Large intestine (tissue), 3 donors: ENCODE measurements around the gene RC3H1. TPM values are rescaled to one million over a fixed set of nuclear protein-coding genes. Genes with fewer than 3 reads are reported as not detected.
"Not testable (repeated sequence)": the region's sequence is repeated elsewhere in the genome, so short reads cannot be mapped to it uniquely, and the experiment has no call there.

ENCODE experiments used
- DNase-seq, 2 donors: peaks; one replicate each; pipeline versions ENCODE4 v3.0.0 to v3.0.0-alpha.2; 2013
- H3K27ac ChIP-seq: one replicate; pipeline ENCODE4 v1.5.1; 2013; ENCODE audit warnings: low read length
- H3K27me3 ChIP-seq: 2 replicates; pipeline ENCODE4 v1.6.1; 2013; ENCODE audit warnings: low read length; ENCODE audit not compliant: control insufficient read depth, insufficient read depth
- H3K36me3 ChIP-seq: 2 replicates; pipeline ENCODE4 v1.6.1; 2013; ENCODE audit warnings: low read length; ENCODE audit not compliant: control insufficient read depth, insufficient read depth
- H3K4me1 ChIP-seq: one replicate; pipeline ENCODE4 v1.6.1; 2013; ENCODE audit warnings: low read length; ENCODE audit not compliant: control insufficient read depth, insufficient read depth
- H3K4me3 ChIP-seq: one replicate; pipeline ENCODE4 v1.5.1; 2013; ENCODE audit warnings: low read length
- H3K9me3 ChIP-seq: one replicate; pipeline ENCODE4 v1.6.1; 2013; ENCODE audit warnings: mild to moderate bottlenecking, low read depth, low read length, moderate library complexity; ENCODE audit not compliant: control insufficient read depth
- WGBS: methylation state at CpG from one replicate; pipeline ENCODE4 v1.1.5; 2013; ENCODE audit warnings: low lambda C conversion rate; ENCODE audit not compliant: insufficient coverage; 5-methylcytosine and 5-hydroxymethylcytosine counted together
- polyA plus RNA-seq: library from polyadenylated mRNA; unstranded; fragments of 120-200 nt; gene quantifications from one replicate; pipeline ENCODE4 v1.2.1, GENCODE V29; 2013

Gene RC3H1
- polyA plus RNA-seq, 1 donor, result 12.8 TPM

DNA sequence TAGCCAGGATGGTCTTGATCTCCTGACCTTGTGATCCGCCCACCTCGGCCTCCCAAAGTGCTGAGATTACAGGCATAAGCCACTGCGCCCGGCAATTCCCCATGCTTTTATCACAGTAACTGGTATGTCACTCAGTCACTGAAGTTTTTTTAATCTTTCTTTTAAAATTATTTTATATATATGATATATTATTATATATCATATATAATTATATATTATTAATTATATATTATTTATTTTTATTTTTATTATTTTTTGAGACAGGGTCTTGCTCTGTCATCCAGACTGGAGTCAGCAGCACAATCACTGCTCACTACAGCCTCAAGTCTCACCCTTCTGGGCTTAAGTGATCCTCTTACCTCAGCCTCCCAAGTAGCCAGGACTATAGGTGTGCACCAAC lies 18.3 kb downstream of the RC3H1 start:
- Histone ChIP-seq H3K4me1 (no peaks in the 10 kb centered on the region), H3K4me3 (no peak overlapping the region), H3K27ac (no peak overlapping the region), H3K27me3 (no peaks in the 10 kb centered on the region), H3K36me3 (peaks cover 6% of the 10 kb centered on the region), H3K9me3 (no peaks in the 10 kb centered on the region)
- DNase-seq, result no peak
- WGBS, result no CpG with 5 or more reads among the region's 4 CpGs

DNA sequence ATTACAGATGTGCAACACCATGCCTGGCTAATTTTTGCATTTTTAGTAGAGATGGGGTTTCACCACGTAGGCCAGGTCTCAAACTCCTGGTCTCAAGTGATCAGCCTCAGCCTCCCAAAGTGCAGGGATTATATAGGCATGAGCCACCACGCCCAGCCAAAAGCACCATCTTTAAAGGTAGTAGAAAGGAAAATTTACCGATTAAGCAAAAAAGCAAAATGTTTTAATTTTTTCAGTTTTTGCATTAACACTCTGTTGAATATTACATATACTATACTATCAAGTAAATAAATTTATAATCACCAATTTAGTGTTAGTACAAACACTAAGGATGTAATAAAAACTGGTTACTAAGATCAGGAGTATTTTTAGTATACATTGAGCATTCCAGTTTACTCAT lies 20.6 kb downstream of the RC3H1 start:
- DNase-seq, result no peak
- no peak overlapping the region for H3K4me3 ChIP-seq
- H3K27ac ChIP-seq, result no peak overlapping the region
- 100% methylated on average over 2 of the region's 3 CpGs for WGBS
- no peaks in the 10 kb centered on the region for H3K27me3 ChIP-seq
- H3K36me3 ChIP-seq, result peaks cover 12% of the 10 kb centered on the region
- no peaks in the 10 kb centered on the region for H3K4me1 ChIP-seq
- H3K9me3 ChIP-seq, result no peaks in the 10 kb centered on the region

DNA sequence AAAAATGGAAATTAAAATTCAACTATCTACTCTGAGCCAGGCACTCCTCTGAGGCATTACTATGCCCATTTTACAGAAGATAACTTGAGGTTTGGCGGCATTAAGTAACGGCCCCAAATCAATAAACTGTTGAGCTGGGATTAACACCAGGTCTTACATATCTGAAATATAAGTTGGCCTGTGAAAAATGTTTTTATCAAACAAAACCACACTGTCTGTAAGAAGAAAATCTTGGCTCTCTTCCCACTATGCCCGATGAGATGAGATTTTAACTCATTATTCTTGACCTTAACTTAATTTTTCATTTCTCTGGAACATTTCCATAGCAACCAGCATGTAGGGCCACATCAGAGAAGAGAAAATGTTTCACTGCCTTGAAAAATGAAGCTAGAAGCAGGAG lies 21.8 kb downstream of the RC3H1 start:
- no peak for DNase-seq
- no peaks in the 10 kb centered on the region for H3K27me3 ChIP-seq
- 60% methylated on average over 1 of the region's 3 CpGs for WGBS
- H3K9me3 ChIP-seq, result no peaks in the 10 kb centered on the region
- H3K36me3 ChIP-seq, result peaks cover 14% of the 10 kb centered on the region
- H3K27ac ChIP-seq, result no peak overlapping the region
- H3K4me1 ChIP-seq, result no peaks in the 10 kb centered on the region
- no peak overlapping the region for H3K4me3 ChIP-seq

DNA sequence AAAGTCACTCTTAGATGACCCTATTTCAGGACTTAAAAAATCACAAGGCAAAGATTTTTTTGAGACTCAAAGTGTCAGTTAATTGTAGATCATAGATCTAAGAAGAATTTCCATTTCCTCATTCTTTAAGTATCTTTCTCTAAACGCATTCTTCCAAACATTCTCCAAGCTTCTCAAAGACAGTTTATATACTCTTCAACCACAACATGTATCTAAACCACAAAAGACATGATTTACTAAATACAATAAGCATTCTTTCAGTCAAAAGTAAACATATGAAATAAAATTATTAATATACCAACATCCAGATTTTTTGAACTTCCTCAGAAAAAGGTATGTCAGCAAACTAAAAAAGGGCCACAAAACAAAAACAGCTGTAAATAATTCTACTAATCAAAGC lies 24.4 kb downstream of the RC3H1 start:
- H3K27me3 ChIP-seq, result no peaks in the 10 kb centered on the region

DNA sequence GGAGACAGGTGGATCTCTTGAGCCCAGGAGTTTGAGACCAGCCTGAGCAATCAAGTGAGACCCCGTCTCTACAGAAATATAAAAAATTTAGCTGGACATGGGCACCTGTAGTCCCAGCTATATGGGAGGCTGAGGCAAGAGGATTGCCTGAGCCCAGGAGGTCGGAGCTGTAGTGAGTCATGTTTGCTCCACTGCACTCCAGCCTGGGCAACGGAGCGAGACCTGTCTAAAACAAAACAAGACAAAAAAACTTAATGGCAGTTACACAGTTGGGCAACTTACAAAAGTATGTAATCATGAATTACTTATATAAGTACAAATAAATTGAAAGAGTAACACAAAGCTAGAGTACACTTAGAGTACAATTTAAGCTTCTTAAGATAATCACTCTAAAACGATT lies 25.2 kb downstream of the RC3H1 start:
- no peaks in the 10 kb centered on the region for H3K9me3 ChIP-seq
- H3K27me3 ChIP-seq, result no peaks in the 10 kb centered on the region
- WGBS, result no CpG with 5 or more reads among the region's 5 CpGs
- DNase-seq, result no peak
- H3K27ac ChIP-seq, result no peak overlapping the region
- H3K36me3 ChIP-seq, result peaks cover 27% of the 10 kb centered on the region
- H3K4me1 ChIP-seq, result no peaks in the 10 kb centered on the region
- H3K4me3 ChIP-seq, result no peak overlapping the region

More for the DNA sequence above, 24.4 kb downstream of the RC3H1 start:
- Histone ChIP-seq H3K4me1 (no peaks in the 10 kb centered on the region), H3K4me3 (no peak overlapping the region), H3K36me3 (peaks cover 19% of the 10 kb centered on the region), H3K9me3 (no peaks in the 10 kb centered on the region), H3K27ac (no peak overlapping the region)
- no peak for DNase-seq
- 63% methylated on average over 1 of the region's 1 CpG for WGBS

DNA sequence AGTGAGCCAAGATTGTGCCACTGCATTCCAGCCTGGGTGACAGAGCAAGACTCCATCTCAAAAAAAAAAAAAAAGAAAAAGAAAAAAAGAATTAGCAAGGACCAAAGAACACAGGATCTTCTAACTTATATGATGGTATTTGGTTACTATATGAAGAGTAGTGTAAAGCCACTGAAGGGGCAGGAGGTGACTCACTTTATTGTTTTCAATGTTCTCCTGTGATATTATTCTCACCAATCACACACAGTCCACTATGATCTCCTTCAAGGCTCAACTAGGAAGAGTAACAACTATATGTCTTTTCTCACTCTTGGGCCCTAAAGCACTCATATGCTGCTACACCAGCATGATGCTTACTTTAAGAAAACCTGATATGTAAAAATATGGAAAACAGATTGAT lies 26.7 kb downstream of the RC3H1 start:
- H3K27ac ChIP-seq, result no peak overlapping the region
- DNase-seq, result no peak

DNA sequence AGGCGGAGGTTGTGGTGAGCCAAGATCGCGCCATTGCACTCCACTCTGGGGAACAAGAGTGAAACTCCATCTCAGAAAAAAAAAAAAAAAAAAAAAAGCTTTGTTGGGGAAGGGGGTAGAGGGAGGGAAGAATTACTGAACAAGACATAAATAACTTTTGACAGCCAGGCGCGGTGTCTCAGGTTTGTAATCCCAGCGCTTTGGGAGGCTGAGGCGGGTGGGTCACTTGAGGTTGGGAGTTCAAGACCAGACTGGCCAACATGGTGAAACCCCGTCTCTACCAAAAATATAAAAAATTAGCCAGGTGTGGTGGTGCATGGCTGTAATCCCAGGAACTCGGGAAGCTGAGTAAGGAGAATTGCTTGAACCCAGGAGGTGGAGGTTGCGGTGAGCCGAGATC lies 28.2 kb downstream of the RC3H1 start:
- H3K36me3 ChIP-seq, result peaks cover 39% of the 10 kb centered on the region
- H3K9me3 ChIP-seq, H3K27ac ChIP-seq, H3K27me3 ChIP-seq, DNase-seq, H3K4me1 ChIP-seq, H3K4me3 ChIP-seq: not testable (repeated sequence)
- WGBS, result 100% methylated on average over 1 of the region's 11 CpGs

More for the DNA sequence above, 26.7 kb downstream of the RC3H1 start:
- Histone ChIP-seq H3K9me3 (no peaks in the 10 kb centered on the region), H3K27me3 (no peaks in the 10 kb centered on the region), H3K4me3 (no peak overlapping the region), H3K4me1 (no peaks in the 10 kb centered on the region), H3K36me3 (peaks cover 34% of the 10 kb centered on the region)

DNA sequence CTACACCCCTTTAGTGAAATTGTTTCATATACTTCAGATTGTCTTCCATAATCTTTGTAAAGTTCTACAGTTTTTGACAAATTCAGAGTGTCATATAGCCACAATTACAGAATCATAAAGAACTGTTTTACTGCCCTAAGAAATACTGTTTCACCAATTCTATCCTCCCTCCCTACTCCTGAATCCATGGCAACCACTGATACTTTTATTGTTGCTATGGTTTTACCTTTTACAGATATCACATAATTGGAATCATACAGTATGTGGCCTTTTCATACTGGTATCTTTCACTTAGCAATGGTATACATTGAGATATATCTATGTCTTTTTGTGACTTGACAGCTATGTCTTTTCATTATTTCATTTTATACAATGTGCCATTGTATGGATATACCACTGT lies 34.1 kb downstream of the RC3H1 start:
- Histone ChIP-seq H3K4me1 (no peaks in the 10 kb centered on the region), H3K4me3 (no peak overlapping the region), H3K27ac (no peak overlapping the region), H3K9me3 (no peaks in the 10 kb centered on the region), H3K36me3 (peaks cover 39% of the 10 kb centered on the region), H3K27me3 (no peaks in the 10 kb centered on the region)
- no peak for DNase-seq

DNA sequence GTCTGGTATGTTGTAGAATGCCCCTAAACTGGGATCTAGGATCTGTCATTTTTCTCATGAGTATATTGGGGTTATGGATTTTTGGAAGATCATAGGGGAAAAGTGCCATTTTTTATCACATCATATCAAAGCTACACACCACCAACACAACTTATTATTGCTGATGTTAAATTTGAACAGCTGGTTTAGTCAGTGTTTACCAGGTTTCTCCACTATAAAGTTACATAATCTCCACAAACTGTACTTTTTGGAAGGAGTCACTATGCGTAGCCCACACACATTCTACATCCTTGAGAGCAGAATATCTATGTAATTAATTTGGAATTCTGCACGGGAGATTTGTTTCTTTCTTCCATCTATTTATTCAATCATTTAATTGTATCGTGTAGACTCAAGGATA lies 35.2 kb downstream of the RC3H1 start:
- Histone ChIP-seq H3K4me3 (no peak overlapping the region), H3K27ac (no peak overlapping the region), H3K9me3 (no peaks in the 10 kb centered on the region), H3K4me1 (no peaks in the 10 kb centered on the region), H3K36me3 (peaks cover 36% of the 10 kb centered on the region), H3K27me3 (no peaks in the 10 kb centered on the region)
- no peak for DNase-seq
- WGBS, result 78% methylated on average over 2 of the region's 3 CpGs

DNA sequence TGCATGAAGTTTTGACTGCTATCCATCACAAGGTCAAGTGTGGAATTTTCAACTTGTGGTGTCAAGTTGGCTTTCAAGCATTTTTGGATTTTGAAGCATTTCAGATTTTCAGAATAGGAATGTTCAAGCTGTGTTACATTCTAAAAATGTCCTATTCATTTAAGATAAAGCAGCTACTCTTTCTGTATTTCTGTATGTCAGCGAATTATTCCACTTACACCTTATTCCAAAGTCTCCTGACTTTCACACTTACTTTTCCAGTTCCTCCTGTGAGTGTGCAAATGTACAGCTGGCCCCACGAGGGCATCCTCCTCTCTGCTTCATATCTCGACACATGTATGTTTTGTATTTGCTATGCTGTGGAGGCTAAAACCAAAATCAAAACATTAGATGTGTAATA lies 51.9 kb downstream of the RC3H1 start:
- H3K27me3 ChIP-seq, result no peaks in the 10 kb centered on the region
- no peaks in the 10 kb centered on the region for H3K9me3 ChIP-seq
- H3K36me3 ChIP-seq, result peaks cover 56% of the 10 kb centered on the region
- 100% methylated on average over 1 of the region's 3 CpGs for WGBS
- no peaks in the 10 kb centered on the region for H3K4me1 ChIP-seq
- no peak for DNase-seq
- no peak overlapping the region for H3K4me3 ChIP-seq
- no peak overlapping the region for H3K27ac ChIP-seq

DNA sequence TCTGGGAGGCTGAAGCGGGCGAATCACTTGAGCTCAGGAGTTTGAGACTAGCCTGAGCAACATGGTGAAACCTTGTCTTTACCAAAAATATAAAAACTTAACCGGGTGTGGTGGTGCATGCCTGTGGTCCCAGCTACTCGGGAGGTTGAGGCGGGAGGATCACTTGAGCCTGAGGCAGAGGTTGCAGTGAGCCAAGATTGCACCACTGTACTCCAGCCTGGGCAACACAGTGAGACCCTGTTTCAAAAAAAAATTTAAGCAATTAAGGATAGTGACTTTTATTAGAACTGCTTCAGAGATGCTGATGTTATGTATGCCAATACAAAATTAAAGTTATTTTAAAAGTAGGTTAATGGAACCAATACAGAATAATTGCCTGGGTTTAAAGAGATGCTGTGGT lies 56.3 kb downstream of the RC3H1 start:
- H3K9me3 ChIP-seq, DNase-seq, H3K4me3 ChIP-seq, H3K4me1 ChIP-seq, H3K27me3 ChIP-seq, H3K27ac ChIP-seq: not testable (repeated sequence)
- no CpG with 5 or more reads among the region's 5 CpGs for WGBS
- H3K36me3 ChIP-seq, result peaks cover 61% of the 10 kb centered on the region
